Ramos (cell line): ENCODE results near the gene PKNOX2.

Experiments
- in situ Hi-C: fragments of 300-500 bp; cut with MboI; formaldehyde crosslinking; loops from one replicate; pipeline ENCODE4 v1.14.3; 2022; ENCODE audit warnings: low sequenced_read_pairs; ENCODE audit not compliant: unreplicated experiment

The PKNOX2 gene, protein sequence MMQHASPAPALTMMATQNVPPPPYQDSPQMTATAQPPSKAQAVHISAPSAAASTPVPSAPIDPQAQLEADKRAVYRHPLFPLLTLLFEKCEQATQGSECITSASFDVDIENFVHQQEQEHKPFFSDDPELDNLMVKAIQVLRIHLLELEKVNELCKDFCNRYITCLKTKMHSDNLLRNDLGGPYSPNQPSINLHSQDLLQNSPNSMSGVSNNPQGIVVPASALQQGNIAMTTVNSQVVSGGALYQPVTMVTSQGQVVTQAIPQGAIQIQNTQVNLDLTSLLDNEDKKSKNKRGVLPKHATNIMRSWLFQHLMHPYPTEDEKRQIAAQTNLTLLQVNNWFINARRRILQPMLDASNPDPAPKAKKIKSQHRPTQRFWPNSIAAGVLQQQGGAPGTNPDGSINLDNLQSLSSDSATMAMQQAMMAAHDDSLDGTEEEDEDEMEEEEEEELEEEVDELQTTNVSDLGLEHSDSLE

DNA sequence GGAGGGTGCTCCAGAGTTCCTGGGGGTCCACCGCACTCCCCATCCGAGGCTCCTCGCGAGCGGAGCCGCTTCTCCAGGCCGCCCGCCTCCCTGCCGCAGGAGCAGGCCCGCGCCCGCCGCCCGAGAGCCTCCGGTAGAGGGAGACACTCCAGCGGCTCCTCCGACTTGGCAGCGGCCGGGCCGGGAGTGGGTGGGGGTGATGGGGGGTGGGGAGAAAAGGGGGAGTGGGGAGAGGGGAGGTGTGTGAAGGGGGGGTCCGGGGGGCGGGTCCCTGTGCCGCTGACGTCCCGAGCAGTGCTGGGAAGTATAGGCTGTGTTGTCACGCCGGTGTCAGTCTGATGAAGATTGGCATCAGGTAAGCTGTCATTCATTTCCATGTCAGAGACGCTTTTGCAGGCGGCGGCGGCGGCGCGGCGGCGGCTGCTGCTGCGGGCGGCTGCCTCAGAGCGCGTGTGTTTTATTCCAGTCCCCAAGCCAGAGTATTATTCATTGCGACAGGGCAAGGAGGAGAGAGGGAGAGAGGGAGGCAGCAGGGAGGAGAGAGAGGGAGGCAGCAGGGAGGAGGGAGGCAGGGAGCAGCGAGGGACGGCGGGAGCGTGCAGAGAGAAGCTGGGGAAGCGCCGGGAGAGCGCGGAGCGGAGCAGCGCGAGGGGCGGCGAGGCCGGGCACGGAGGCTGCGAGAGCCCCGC lies at the start of gene PKNOX2:
TSS of gene PKNOX2 (plus strand) at position 330 of the 689 bp plus-strand sequence. CDS start 186,555 bp downstream, outside the sequence.
- in situ Hi-C loops = no loop called here

DNA sequence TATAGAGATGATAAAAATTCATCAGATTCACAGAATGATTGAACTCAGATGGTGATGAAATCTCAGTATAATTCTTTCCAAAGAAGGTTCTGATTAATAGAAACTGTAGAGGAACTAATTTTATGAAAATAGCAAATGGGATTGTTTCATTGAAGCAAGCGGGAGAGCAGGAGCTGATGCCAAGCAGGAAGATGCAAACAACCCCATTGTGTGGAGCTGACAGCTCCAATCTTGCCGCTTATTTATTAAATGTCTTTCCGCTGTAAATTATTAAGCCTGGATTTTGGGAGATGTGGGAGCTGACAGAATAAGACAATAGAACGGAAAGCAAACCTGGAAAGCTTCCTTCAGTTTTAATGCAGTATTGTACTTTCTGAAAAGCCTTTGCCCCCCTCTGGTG lies 47.1 kb upstream of the PKNOX2 start:
- in situ Hi-C loops = loop anchor here (25.0 kb wide), 1 partner anchor 770 kb away; the partner anchor contains the start of gene HYLS1

DNA sequence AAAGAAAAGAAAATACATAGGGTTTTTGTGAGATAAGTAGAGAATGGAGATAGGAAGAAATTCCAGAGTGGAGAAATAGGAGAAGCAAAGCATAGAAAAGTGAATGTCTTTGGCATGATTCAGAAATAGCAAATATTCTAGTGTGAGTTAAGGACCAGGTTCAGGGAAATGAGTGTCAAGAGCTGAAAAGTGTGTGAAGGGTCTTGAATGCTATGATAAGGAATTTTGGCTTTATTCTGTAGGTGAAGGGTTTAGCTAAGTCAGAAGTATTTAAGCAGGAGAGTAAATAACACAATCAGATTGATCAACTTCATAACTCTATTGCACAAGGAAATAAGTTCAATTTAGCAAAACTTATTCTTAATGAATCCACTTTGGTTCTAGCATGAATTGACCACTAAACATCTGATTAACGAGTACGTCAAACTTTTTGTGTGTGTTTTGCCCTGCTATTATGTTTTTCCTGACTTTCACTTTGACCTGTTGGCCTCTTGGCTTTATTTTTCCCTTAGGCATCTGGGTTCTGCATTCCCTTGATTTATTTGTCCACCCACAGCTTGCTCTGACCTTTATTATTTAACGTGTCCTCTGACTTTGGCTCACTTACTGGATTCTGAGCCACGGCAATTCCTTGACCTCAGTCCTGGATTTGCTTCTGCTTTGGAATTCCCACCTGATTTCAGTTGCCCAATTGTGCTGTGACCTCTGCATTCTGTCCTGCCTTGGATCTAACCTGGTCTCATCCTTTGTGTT lies 41.2 kb upstream of the PKNOX2 start:
- in situ Hi-C loops = loop anchor here (25.0 kb wide), 1 partner anchor 764 kb away; the partner anchor contains the start of gene HYLS1

DNA sequence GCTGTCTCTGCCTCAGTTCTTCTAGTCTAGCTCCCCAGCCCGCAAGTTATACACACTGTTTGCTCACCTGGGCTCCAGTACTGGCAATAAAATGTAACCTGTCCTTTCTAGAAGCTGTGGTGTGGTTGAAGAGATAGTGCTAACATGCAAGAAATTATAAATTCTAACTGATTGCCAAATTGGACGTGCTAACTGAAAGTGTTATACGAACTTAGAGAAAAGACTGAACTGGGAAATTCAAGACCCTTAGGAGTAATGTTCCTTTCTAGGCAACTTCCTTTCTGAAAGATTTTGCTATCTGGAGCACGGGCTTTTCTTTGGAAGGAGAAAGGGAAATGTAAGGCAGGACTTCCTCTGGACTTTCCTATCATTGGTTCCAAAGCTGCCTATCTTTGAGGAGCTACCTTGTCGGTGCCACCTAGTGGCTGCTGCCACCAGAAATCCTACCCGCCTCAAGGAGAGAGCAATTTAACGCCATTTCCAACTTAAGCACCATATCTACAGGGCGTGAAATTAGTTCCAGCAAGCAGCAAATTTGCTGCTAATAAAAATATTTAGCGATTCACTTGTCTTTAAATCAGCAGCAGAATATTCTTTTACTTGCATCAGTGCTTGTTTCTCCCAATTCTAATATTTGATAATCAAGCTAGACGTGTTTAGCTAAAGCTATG lies 40.5 kb upstream of the PKNOX2 start:
- in situ Hi-C loops = loop anchor here (25.0 kb wide), 1 partner anchor 763 kb away; the partner anchor contains the start of gene HYLS1

DNA sequence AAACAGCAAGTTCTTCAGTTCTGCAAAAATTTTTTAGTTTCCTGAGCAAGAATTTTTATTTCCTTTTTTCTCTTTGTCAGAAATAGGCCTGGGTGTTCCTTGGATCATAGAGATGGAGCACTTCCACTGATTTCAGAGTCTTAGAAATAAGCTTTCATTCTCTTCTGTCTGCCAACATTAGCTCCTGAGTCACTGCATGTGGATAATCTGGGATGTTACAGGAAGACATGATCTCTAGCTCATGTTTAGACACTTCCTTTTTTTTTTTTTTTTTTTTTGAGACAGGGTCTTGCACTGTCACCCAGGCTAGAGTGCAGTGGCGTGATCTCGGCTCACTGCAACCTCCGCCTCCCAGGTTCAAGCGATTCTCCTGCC lies 39.9 kb upstream of the PKNOX2 start:
- in situ Hi-C loops = loop anchor here (25.0 kb wide), 1 partner anchor 763 kb away; the partner anchor contains the start of gene HYLS1

DNA sequence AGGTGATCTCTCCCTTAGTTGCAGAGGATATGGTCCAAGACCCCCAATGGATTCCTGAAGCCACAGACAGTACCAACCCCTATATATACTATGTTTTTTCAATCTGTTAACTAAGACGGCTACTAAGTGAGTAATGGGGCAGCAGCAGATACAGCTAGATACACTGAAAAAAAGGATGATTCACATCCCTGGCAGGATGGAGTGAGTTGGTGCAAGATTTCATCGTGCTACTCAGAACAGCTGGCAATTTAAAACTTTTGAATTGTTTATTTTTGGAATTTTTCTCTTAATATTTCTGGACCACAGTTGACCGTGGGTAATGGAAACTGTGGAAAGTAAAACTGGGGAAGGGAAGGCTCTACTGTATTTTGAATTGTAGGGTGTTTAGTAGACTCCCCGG lies 36.1 kb upstream of the PKNOX2 start:
- in situ Hi-C loops = no loop called here

DNA sequence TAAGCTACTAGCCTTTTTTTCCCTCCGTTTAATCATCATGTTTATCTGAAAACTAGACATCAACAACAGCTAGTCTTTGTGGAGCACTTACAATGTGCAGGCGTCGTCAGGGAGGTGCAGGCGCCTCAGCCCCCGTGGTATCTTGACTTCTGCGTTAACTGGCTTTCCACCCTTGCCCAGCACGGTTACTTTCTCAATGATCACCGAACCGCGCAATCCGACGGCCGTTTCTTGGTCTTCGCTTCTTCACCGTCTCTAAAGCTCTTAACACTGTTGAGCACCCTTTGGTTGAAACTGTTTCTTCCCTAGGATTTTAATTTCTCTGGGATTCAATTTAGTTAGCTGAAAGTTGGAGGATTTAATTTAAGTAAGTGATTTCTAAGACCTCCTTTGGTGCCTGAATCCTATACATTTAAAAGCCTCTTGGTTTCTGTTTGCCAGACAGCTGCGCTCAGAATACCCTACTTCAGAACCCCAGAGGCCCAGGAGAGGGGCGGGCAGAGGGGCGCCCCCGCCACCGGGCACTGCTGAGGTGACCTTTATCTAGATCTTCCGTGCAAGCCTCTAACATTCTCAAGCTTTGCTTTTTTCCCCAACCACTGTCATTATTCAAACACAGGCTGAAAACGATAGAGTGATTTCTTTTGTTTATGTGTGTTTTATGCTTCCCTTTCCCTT lies 35.1 kb upstream of the PKNOX2 start:
- in situ Hi-C loops = no loop called here

DNA sequence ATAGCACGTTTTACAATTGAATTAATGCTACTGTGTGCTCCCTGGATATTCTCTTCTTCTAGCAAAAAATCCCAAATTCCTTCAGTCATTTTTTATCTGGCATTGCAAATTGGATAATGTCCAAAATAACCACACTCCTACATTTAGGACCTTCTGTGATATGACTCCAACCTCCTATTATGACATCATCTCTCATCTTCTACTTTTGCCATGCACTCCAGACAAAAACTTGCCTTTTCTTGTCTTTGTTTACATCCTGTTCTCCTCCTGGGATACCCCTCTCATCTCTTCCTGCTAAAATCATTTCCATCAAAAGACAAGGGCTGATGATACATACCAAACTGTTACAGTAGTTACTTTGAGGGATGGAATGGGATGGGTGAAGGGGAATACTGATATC lies 32.5 kb upstream of the PKNOX2 start:
- in situ Hi-C loops = no loop called here

DNA sequence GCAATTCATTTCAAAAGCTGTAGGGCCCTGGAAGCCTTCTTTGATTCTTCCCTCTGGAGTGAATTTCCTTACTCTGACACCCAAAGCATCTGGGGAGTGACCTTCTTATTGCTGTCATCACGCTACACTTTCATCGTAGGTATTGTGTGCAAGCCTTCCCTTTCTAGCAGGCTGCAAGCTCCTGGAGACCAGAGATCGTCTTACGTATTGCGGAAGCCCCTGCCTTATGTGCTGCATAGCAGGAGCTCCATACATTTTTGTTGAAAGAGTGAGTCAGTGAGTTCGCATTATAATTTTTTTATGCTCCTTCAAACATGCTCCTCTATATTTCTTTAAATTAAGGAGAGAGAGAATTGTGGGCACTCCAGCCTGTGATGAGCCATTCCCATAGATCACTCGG lies 32.0 kb upstream of the PKNOX2 start:
- in situ Hi-C loops = no loop called here

DNA sequence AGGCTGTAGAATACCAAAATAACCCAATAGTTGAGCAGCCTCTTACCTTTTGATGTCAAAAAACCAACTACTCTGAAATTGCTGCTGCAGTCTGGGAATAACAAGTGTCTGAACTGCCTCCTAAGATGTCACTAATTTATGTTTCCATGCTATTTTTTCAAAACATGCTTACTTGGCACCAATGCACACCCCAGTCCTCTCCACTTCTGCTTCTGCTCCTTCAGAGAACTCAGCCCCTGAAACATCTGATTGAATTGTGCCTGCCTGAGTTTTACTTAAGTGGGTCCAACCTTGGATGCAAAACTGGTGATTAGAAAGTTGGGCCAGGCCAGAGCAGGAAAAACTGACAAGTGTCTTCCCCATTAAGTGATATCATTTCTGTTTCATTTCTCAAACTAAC lies 28.6 kb upstream of the PKNOX2 start:
- in situ Hi-C loops = no loop called here

DNA sequence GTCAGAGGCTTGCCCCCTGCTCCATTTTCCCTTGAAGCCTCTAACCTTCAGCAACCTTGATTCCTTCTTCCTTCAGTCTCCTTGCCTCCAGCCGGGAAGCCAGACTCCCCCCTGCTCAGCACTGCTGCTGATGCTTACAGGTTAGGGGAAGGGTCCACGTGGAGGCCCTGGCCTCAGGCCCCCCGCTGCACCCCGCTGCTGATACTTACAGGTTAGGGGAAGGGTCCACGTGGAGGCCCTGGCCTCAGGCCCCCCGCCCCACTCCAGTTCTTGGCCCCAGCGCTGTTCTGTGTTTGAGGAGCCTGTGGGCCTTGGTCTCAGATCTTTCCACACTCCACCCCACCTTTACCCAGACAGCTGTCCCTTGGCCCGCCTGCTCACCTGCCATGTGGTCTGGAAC lies 25.6 kb upstream of the PKNOX2 start:
- in situ Hi-C loops = no loop called here

DNA sequence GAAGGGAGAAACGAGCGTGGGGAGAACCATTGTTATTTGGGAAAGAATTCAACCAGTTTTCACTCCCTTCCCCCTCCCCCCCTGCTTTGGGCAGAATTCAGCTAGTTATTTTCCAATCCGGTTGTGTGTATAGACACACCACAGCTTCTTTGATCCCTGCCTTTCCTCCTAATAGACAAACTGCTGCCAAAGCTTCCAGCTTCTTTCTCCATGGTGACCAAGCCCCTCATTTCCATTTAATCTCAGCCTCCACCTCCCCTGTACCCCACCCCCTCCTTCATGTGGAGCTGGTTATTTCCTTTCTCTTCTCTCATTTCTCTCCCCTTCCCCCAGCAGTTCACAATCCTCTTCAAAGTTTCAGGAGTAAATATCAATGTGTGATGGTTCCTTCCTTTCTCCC lies 24.8 kb upstream of the PKNOX2 start:
- in situ Hi-C loops = loop anchor here (10.0 kb wide), 1 partner anchor 175 kb away; no protein-coding TSS in a partner anchor

DNA sequence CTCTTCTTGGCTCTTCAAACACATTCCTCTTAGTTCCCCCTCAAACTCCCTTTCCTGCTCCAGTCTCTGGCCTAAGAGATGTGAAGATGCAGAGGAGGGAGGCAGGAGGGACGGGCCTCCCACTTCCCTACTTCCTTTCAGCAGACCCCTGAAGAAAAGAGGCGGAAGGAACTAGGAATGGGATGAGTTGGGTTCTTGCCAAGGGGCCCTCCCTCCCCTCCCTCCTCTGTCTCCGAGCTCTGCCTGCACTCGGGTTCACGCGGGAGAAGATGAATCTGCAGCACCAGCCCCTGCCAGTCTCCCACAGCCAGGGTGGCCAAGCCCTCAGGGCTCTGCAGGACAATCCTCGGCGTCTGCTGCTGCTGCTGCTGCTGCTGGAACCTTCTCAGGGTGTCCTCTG lies 24.3 kb upstream of the PKNOX2 start:
- in situ Hi-C loops = loop anchor here (10.0 kb wide), 1 partner anchor 175 kb away; no protein-coding TSS in a partner anchor

DNA sequence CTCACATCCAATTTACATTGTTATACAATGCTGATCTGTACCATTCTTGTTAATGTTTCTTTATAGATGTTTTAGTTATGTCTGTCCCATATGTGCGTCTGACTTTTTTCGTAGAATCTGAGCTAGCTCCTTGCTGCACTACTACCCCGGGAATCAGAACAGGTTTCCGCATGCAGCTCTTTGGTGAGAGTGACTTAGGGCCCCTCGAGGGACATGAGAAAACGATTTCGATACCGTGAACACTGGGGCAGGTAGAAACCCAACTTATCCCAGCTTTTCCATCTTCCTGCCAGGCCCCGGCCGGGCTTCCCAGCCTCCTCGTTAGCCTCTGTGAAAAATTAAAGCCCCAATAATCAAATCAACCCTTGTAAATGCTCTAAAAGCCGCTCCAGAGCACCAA lies 23.4 kb upstream of the PKNOX2 start:
- in situ Hi-C loops = loop anchor here (10.0 kb wide), 1 partner anchor 176 kb away; no protein-coding TSS in a partner anchor

DNA sequence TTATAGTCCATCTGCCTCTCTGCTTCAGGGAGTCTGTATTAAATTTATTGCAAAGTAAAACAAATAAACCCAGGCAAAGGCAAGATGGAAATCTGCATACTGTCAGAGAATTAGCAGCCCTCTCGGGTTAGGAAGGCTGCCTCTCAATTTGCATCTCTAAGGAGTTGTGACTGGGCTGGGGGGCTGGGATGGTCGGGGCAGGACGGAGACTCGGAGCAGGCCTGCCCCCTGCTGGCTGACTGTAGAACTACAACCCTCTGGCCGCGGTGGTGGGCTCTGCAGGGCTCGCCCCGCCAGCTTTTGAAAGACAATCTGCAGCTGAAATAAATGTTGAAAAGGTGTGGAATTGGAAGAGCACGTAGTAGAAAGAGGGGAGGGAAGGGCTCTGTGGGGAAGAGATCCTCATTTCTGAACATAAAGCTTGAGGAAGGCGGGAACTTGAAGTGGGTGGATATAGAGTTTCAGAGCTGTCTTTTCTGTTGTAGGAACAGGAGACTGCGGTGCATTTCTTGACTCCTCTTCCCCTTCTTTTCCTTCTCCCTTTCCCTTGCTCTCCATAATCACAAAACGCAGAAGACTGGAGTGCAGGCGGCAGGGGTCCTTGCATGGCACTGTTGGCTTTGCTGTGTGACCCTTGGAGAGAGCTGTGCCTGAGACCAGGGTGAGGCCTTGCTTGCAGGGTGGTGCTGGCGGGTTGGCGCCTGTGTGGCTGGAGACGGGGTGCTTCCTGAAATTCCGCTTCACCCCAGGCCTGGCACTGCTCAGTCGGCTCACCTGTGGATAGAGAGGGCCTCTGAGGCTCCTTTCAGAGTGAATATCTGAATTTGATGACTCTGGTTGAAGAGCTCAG lies 22.6 kb upstream of the PKNOX2 start:
- in situ Hi-C loops = loop anchor here (10.0 kb wide), 1 partner anchor 177 kb away; no protein-coding TSS in a partner anchor

DNA sequence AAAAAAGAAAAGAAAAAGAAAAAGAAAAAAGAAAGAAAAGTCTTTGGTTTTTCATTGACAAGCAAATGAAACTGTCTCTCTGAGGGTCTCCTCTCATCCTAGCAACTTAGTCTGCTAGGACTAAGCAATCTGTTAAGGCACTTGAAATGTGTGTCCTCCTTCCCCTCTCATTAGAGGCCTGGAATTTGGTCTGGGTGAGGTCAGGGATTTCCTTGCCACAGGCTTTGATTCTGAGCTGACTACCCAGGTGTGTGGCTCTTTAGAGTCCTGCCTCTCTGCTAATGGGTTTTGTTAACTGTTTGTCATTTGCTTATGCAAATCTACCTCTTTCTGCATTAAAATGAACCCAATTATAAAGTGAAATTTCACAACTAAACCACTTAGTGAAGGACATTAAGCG lies 18.3 kb upstream of the PKNOX2 start:
- in situ Hi-C loops = loop anchor here (10.0 kb wide), 1 partner anchor 181 kb away; no protein-coding TSS in a partner anchor

DNA sequence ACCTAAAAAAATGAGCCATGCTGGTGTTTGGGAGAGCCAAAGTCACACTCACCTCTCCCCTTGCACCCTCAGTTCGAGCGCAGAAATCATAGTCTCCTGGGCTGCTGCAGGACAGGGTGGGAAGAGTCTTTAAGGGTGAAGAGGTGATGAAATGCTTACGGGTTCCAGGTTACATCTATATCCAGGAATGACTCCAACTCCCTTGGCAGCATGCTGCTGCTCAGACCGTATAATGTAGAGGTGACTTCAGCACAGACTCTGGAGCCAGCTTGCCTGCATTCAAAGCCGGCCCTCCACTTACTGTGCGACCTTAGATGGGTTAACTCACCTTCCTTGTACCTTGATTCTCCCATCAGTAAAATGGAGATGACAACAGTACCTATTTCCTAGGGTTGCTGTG lies 17.3 kb upstream of the PKNOX2 start:
- in situ Hi-C loops = loop anchor here (10.0 kb wide), 1 partner anchor 182 kb away; no protein-coding TSS in a partner anchor

DNA sequence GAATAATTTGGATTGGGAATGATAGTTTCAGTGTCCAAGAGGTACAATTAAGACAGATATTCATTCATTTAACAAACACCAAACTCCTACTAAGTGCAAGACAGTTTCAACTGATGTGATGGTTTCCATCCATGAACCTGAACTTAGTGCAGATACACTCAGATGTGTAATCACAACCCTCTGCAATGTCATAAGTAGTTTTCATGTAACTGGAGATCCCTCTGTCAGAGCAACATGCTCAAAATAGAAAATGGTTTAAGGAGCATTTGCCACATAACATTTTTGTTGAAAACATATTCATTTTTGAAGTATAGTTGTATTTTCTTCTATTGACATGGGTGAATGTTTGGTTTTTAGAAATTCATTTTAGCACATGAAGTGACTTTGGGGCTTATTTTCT lies 16.5 kb upstream of the PKNOX2 start:
- in situ Hi-C loops = loop anchor here (10.0 kb wide), 1 partner anchor 183 kb away; no protein-coding TSS in a partner anchor
